Gastrocnemius medialis (tissue), 4 donors: ENCODE measurements around the gene PLAGL2.

Experiments used
- CTCF ChIP-seq, 5 experiments: fragments of 450-650 bp in 3 of 5; fragments of 200-600 bp in 2 of 5; sonication (generic) in 2 of 5; IDR thresholded peaks in 4 of 5; conservative IDR thresholded peaks in 1 of 5; 1 replicate in 4 of 5; 2 replicates in 1 of 5; pipeline ENCODE4 v1.5.1; 2016 to 2019; ENCODE audit warnings: antibody characterized with exemption in 5 of 5, mild to moderate bottlenecking in 3 of 5, moderate library complexity in 3 of 5
- POLR2A ChIP-seq, 2 donors: fragments of 450-650 bp; IDR thresholded peaks; one replicate each; pipeline ENCODE4 v1.6.1; 2017; ENCODE audit warnings: antibody characterized with exemption in 2 of 2, mild to moderate bottlenecking in 2 of 2, moderate library complexity in 2 of 2

GRCh38 chr20:32203356-32204204 lies 4.0 kb downstream of the PLAGL2 start:
- TF ChIP-seq POLR2A (IDR thresholded peaks at IDR 0.05) (no peak), CTCF (IDR thresholded peaks at IDR 0.05 in 4 of 5, conservative IDR thresholded peaks at IDR 0.05 in 1 of 5) (no peak)
